HEK293 (cell line): ENCODE results near the gene NOL9.
"Not testable (repeated sequence)": the region's sequence is repeated elsewhere in the genome, so short reads cannot be mapped to it uniquely, and the experiment has no call there.

Source experiments
- CTCF ChIA-PET: fragments of 350-600 bp; formaldehyde crosslinking; extraction: SDS; loops from one replicate; lab custom pipeline; 2021; ENCODE audit warnings: antibody characterized with exemption; lab: Yijun Ruan, JAX
- POLR2A ChIA-PET: fragments of 300-600 bp; formaldehyde crosslinking; extraction: SDS; loops from one replicate; lab custom pipeline; 2020; ENCODE audit warnings: antibody characterized with exemption, inconsistent platforms; lab: Yijun Ruan, JAX
- H3K27ac ChIP-seq: fragments of 200-500 bp; sonication (Bioruptor generic); 2 replicates; pipeline ENCODE4 v1.5.1; 2014; ENCODE audit warnings: low read depth, low read length, control low read depth, inconsistent platforms; ENCODE audit errors: extremely low read depth
- H3K36me3 ChIP-seq, 2 experiments: fragments of 200-500 bp in 1 of 2; sonication (Bioruptor generic) in 1 of 2; 1 replicate in 1 of 2; 2 replicates in 1 of 2; pipeline ENCODE4 v1.5.1; 2014 to 2017; ENCODE audit warnings: inconsistent platforms in 2 of 2, low read length in 2 of 2; ENCODE audit not compliant: control insufficient read depth in 2 of 2, insufficient read depth in 1 of 2
- H3K4me1 ChIP-seq: fragments of 200-500 bp; sonication (Bioruptor generic); 2 replicates; pipeline ENCODE4 v1.5.1; 2014; ENCODE audit warnings: mild to moderate bottlenecking, low read length, inconsistent platforms; ENCODE audit not compliant: control insufficient read depth, insufficient read depth
- H3K4me3 ChIP-seq: 2 replicates; pipeline ENCODE4 v1.5.1; 2011; ENCODE audit warnings: low read depth, mild to moderate bottlenecking, control low read depth, low read length, moderate library complexity
- H3K9me3 ChIP-seq: fragments of 200-500 bp; sonication (Bioruptor generic); 2 replicates; pipeline ENCODE4 v1.5.1; 2014; ENCODE audit warnings: low read depth, low read length, inconsistent platforms; ENCODE audit not compliant: control insufficient read depth, insufficient read depth
- ATF2 ChIP-seq: fragments of 450-650 bp; formaldehyde crosslinking; IDR thresholded peaks from 2 replicates; pipeline ENCODE4 v1.5.1; 2016; ENCODE audit warnings: missing biosample characterization, missing genetic modification characterization, low read depth
- BCL11A ChIP-seq: fragments of 450-650 bp; formaldehyde crosslinking; IDR thresholded peaks from 2 replicates; pipeline ENCODE4 v1.5.1; 2016; ENCODE audit warnings: low read depth, missing biosample characterization, missing genetic modification characterization
- GLI2 ChIP-seq: fragments of 450-650 bp; formaldehyde crosslinking; IDR thresholded peaks from 2 replicates; pipeline ENCODE4; 2017; ENCODE audit warnings: missing biosample characterization, missing genetic modification characterization, low read depth, borderline replicate concordance
- GLIS1 ChIP-seq: fragments of 450-650 bp; formaldehyde crosslinking; IDR thresholded peaks from 2 replicates; pipeline ENCODE4 v1.5.1; 2016; ENCODE audit warnings: missing biosample characterization, missing genetic modification characterization
- KLF16 ChIP-seq: fragments of 450-650 bp; formaldehyde crosslinking; IDR thresholded peaks from 2 replicates; pipeline ENCODE4 v1.5.1; 2017; ENCODE audit warnings: missing biosample characterization, missing genetic modification characterization
- KLF7 ChIP-seq: fragments of 450-650 bp; formaldehyde crosslinking; IDR thresholded peaks from 2 replicates; pipeline ENCODE4 v1.5.1; 2016; ENCODE audit warnings: missing biosample characterization, missing genetic modification characterization, borderline replicate concordance
- PATZ1 ChIP-seq: fragments of 450-650 bp; formaldehyde crosslinking; IDR thresholded peaks from 2 replicates; pipeline ENCODE4 v1.5.1; 2016; ENCODE audit warnings: missing biosample characterization, missing genetic modification characterization
- PRDM1 ChIP-seq: fragments of 450-650 bp; formaldehyde crosslinking; IDR thresholded peaks from 2 replicates; pipeline ENCODE4; 2016; ENCODE audit warnings: missing biosample characterization, missing genetic modification characterization
- YY1 ChIP-seq: fragments of 450-650 bp; formaldehyde crosslinking; IDR thresholded peaks from 2 replicates; pipeline ENCODE4 v1.5.1; 2018; ENCODE audit warnings: missing biosample characterization, missing genetic modification characterization
- ZFP3 ChIP-seq: fragments of 450-650 bp; formaldehyde crosslinking; IDR thresholded peaks from 2 replicates; pipeline ENCODE4 v1.5.1; 2016; ENCODE audit warnings: low read depth, missing biosample characterization, missing genetic modification characterization
- ZNF121 ChIP-seq: fragments of 450-650 bp; formaldehyde crosslinking; IDR thresholded peaks from 2 replicates; pipeline ENCODE4 v1.5.1; 2016; ENCODE audit warnings: missing biosample characterization, missing genetic modification characterization
- ZNF140 ChIP-seq: fragments of 450-650 bp; formaldehyde crosslinking; IDR thresholded peaks from 2 replicates; pipeline ENCODE4 v1.5.1; 2016; ENCODE audit warnings: missing biosample characterization, missing genetic modification characterization
- ZNF16 ChIP-seq: fragments of 450-650 bp; formaldehyde crosslinking; IDR thresholded peaks from 2 replicates; pipeline ENCODE4 v1.5.1; 2016; ENCODE audit warnings: low read depth, missing biosample characterization, missing genetic modification characterization
- ZNF175 ChIP-seq: fragments of 450-650 bp; formaldehyde crosslinking; IDR thresholded peaks from 2 replicates; pipeline ENCODE4 v1.5.1; 2016; ENCODE audit warnings: missing biosample characterization, missing genetic modification characterization
- ZNF184 ChIP-seq: fragments of 450-650 bp; IDR thresholded peaks from 2 replicates; pipeline ENCODE4 v1.5.1; 2018; ENCODE audit warnings: missing biosample characterization, mild to moderate bottlenecking, missing genetic modification characterization
- ZNF214 ChIP-seq: fragments of 450-650 bp; formaldehyde crosslinking; IDR thresholded peaks from 2 replicates; pipeline ENCODE4 v1.5.1; 2017; ENCODE audit warnings: missing biosample characterization, mild to moderate bottlenecking, missing genetic modification characterization, borderline replicate concordance
- ZNF274 ChIP-seq, 2 experiments: fragments of 200-500 bp in 1 of 2; fragments of 450-650 bp in 1 of 2; sonication (Bioruptor generic) in 1 of 2; formaldehyde crosslinking in 1 of 2; IDR thresholded peaks; 2 replicates each; pipeline versions ENCODE4 v1.5.1 to v1.6.1; 2014 to 2016; ENCODE audit warnings: borderline replicate concordance in 1 of 2, inconsistent platforms in 1 of 2, low read length in 1 of 2, missing biosample characterization in 1 of 2, missing genetic modification characterization in 1 of 2
- ZNF362 ChIP-seq: fragments of 450-650 bp; formaldehyde crosslinking; IDR thresholded peaks from 2 replicates; pipeline ENCODE4 v1.5.1; 2016; ENCODE audit warnings: missing biosample characterization, missing genetic modification characterization
- ZNF366 ChIP-seq: fragments of 450-650 bp; formaldehyde crosslinking; conservative IDR thresholded peaks from 2 replicates; pipeline ENCODE4 v1.5.1; 2016; ENCODE audit warnings: missing biosample characterization, missing genetic modification characterization
- ZNF558 ChIP-seq: fragments of 450-650 bp; formaldehyde crosslinking; IDR thresholded peaks from 2 replicates; pipeline ENCODE4 v1.5.1; 2016; ENCODE audit warnings: missing biosample characterization, missing genetic modification characterization
- ZNF585B ChIP-seq: fragments of 450-650 bp; formaldehyde crosslinking; IDR thresholded peaks from 2 replicates; pipeline ENCODE4 v1.5.1; 2016; ENCODE audit warnings: missing biosample characterization, missing genetic modification characterization
- ZNF658 ChIP-seq: fragments of 450-650 bp; formaldehyde crosslinking; IDR thresholded peaks from 2 replicates; pipeline ENCODE4; 2016; ENCODE audit warnings: missing biosample characterization, missing genetic modification characterization
- ZNF670 ChIP-seq: fragments of 450-650 bp; formaldehyde crosslinking; IDR thresholded peaks from 2 replicates; pipeline ENCODE4 v1.5.1; 2016; ENCODE audit warnings: missing biosample characterization, missing genetic modification characterization, low read depth
- ZNF843 ChIP-seq: fragments of 450-650 bp; formaldehyde crosslinking; IDR thresholded peaks from 2 replicates; pipeline ENCODE4 v1.5.1; 2016; ENCODE audit warnings: missing biosample characterization, missing genetic modification characterization
- TF ChIP-seq, protein P1 (sequence below): fragments of 450-650 bp; formaldehyde crosslinking; IDR thresholded peaks from 2 replicates; pipeline ENCODE4 v1.5.1; 2017; ENCODE audit warnings: missing biosample characterization, missing genetic modification characterization

The NOL9 gene

DNA sequence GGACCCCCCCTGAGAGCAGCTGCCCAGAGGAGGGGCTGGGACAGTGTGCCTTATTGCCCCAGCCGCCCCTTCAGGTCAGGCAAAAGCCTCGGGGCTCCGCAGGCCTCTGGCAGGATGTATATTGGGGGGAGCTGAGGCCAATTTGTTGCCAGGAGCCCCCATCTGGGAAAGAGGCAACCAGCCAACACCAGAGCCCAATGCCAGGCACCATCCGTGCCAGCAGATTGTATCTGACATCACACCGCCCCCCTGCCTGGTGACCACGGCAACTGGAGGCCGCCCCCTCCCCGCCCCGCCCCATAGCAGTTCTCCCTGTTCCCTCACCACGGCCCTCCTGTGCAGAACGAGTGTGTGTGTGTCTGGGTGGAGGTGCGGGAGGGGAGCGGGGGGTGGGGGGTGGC is 59.3 kb downstream of the NOL9 start (continued):
- peak; percentile 40; the same call in 1 of the 2 replicates for TF ChIP-seq GLIS1

GRCh38 chr1:6494627-6495026 is 59.7 kb downstream of the NOL9 start:
- CTCF ChIA-PET: interaction anchor here (0.5 kb wide), 1 partner anchor 119 kb away, joined by 3 read pairs; no protein-coding TSS in a partner anchor
- H3K4me1 ChIP-seq: no peaks in the 10 kb centered on the region
- TF ChIP-seq GLI2 (no peak), ZNF366 (no peak), ZFP3 (tag by site-specific recombination) (no peak), PRDM1 (no peak), ZNF658 (tag by site-specific recombination) (no peak), KLF7 (tag by site-specific recombination) (no peak)
- TF ChIP-seq, all 188 proteins: peak for 0
- no peaks in the 10 kb centered on the region for H3K9me3 ChIP-seq
- peaks cover 0 to 3% of the 10 kb centered on the region in 2 experiments; a peak in 1 of 3 replicates for H3K36me3 ChIP-seq
- POLR2A ChIA-PET: no interaction called here
- H3K27ac ChIP-seq: no peak overlapping the region
- H3K4me3 ChIP-seq: no peak overlapping the region

GRCh38 chr1:6493834-6494223 is 60.5 kb downstream of the NOL9 start:
- TF ChIP-seq ZNF121 (tag by site-specific recombination) (peak; percentile 95), ZNF362 (tag by site-specific recombination) (peak; percentile 83)
- H3K4me1 ChIP-seq, H3K27ac ChIP-seq, POLR2A ChIA-PET, H3K36me3 ChIP-seq, H3K4me3 ChIP-seq, H3K9me3 ChIP-seq: not testable (repeated sequence)
- CTCF ChIA-PET: interaction anchor here (0.6 to 1.1 kb wide), 3 partner anchors 26 to 875 kb away, joined by 3 to 5 read pairs (median 4); no protein-coding TSS in a partner anchor

DNA sequence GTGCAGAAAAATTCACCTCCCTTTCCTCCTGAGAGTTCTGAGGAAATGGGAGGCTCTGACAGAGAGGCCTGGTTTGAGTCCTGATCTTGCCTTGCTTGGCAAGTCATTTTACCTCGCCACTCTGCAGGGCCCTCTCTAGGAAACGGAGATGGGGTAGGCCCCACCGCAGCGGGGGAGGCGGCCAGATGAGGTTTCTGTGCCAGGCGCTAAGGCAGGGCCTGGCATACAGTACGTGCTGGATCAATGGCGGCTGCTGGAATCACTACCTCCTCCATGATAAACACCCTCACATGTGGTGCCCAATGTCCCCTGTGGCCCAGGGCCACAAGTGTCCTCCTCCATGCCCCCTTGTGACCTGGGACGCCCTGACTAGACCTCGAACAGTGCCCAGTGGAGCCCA is 62.3 kb downstream of the NOL9 start:
- no peak overlapping the region for H3K27ac ChIP-seq
- no peak overlapping the region for H3K4me3 ChIP-seq
- CTCF ChIA-PET: interaction anchor here (0.7 to 2.6 kb wide), 7 partner anchors 7 to 293 kb away, joined by 3 to 13 read pairs (median 3); partner anchors contain the start of gene CAMTA1
- H3K36me3 ChIP-seq: peaks cover 0 to 3% of the 10 kb centered on the region in 2 experiments; a peak in 1 of 3 replicates
- POLR2A ChIA-PET: interaction anchor here (0.8 to 1.4 kb wide), 2 partner anchors 8 to 10 kb away, joined by 3 to 4 read pairs; no protein-coding TSS in a partner anchor
- no peaks in the 10 kb centered on the region for H3K4me1 ChIP-seq
- H3K9me3 ChIP-seq: no peaks in the 10 kb centered on the region
- TF ChIP-seq, protein P1, sequence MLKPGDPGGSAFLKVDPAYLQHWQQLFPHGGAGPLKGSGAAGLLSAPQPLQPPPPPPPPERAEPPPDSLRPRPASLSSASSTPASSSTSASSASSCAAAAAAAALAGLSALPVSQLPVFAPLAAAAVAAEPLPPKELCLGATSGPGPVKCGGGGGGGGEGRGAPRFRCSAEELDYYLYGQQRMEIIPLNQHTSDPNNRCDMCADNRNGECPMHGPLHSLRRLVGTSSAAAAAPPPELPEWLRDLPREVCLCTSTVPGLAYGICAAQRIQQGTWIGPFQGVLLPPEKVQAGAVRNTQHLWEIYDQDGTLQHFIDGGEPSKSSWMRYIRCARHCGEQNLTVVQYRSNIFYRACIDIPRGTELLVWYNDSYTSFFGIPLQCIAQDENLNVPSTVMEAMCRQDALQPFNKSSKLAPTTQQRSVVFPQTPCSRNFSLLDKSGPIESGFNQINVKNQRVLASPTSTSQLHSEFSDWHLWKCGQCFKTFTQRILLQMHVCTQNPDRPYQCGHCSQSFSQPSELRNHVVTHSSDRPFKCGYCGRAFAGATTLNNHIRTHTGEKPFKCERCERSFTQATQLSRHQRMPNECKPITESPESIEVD (tag by site-specific recombination): no peak
- no peak for TF ChIP-seq ZNF184 (tag by site-specific recombination)
- TF ChIP-seq ZNF843: no peak
- no peak for TF ChIP-seq ZNF16
- no peak for TF ChIP-seq BCL11A (tag by site-specific recombination)
- no peak for TF ChIP-seq YY1
- no peak for TF ChIP-seq ZNF175 (tag by site-specific recombination)
- TF ChIP-seq KLF16 (tag by site-specific recombination): no peak
- TF ChIP-seq ZNF274 (IDR thresholded peaks at IDR 0.05; ENCODE audit: low read length): no peak
- no peak for TF ChIP-seq ZNF274 (tag by site-specific recombination; IDR thresholded peaks at IDR 0.05; ENCODE audit: borderline replicate concordance)
- no peak for TF ChIP-seq ZNF140 (tag by site-specific recombination)
- TF ChIP-seq ZNF558 (tag by site-specific recombination): no peak
- TF ChIP-seq ATF2 (tag by site-specific recombination): no peak
- TF ChIP-seq ZNF670 (tag by site-specific recombination): no peak
- no peak for TF ChIP-seq ZNF585B (tag by site-specific recombination)
- no peak for TF ChIP-seq ZNF214 (tag by site-specific recombination)
- TF ChIP-seq PATZ1: no peak
